ENCODE data around the gene UBE2E1.

DNA sequence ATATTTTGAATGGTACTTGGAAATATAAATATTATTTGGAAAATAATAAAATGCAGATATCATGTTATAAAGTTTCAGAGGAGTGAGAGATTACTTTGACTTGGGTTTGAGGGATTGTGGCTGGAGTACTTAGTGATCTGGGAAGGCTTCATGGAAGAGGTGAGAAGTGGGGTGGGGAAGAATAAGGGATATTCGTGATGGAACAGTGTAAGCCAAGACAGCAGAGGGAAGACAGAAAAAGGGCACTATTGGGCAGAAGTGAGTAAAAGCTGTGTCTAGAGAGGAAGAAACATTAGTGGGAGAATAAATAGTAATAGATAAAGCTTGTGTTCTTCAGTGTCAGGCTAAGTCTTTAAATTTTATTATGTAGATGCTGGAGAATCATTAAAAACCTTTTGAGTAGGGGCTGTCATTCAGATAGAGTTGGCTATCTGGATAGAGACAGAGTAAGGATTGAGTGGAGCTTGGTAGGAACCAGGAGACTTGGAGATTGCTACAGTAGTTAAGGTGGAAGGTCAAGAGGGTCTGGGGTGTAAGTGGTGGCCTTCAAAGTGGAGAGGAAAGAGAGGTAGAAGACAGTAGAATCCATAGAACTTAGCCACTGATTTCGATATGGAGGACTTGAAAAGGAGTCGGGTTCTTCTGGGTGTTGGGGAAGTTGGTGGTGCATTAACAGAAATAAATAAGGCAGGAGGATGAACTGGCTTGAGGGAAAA, 11.9 kb downstream of the UBE2E1 start:
- TF ChIP-seq, protein P1, sequence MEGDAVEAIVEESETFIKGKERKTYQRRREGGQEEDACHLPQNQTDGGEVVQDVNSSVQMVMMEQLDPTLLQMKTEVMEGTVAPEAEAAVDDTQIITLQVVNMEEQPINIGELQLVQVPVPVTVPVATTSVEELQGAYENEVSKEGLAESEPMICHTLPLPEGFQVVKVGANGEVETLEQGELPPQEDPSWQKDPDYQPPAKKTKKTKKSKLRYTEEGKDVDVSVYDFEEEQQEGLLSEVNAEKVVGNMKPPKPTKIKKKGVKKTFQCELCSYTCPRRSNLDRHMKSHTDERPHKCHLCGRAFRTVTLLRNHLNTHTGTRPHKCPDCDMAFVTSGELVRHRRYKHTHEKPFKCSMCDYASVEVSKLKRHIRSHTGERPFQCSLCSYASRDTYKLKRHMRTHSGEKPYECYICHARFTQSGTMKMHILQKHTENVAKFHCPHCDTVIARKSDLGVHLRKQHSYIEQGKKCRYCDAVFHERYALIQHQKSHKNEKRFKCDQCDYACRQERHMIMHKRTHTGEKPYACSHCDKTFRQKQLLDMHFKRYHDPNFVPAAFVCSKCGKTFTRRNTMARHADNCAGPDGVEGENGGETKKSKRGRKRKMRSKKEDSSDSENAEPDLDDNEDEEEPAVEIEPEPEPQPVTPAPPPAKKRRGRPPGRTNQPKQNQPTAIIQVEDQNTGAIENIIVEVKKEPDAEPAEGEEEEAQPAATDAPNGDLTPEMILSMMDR (IDR thresholded peaks at IDR 0.05): no peak
- no peak for TF ChIP-seq POLR2A (IDR thresholded peaks at IDR 0.05)

All from thyroid gland (tissue), 4 donors.